K562 (cell line): ENCODE data around the gene PRRT1. TPM values are rescaled to one million over a fixed set of nuclear protein-coding genes. Genes with fewer than 3 reads are reported as not detected.

Experiments
- ARNT ChIP-seq, 2 experiments: fragments of 450-650 bp; IDR thresholded peaks; 2 replicates each; pipeline ENCODE4 v1.6.1; 2016; ENCODE audit warnings: mild to moderate bottlenecking in 1 of 2
- CBFA2T3 ChIP-seq: fragments of 450-650 bp; IDR thresholded peaks from 2 replicates; pipeline ENCODE4 v1.6.1; 2017
- ETV1 ChIP-seq: fragments of 450-650 bp; conservative IDR thresholded peaks from 2 replicates; pipeline ENCODE4 v1.6.1; 2016; ENCODE audit warnings: missing genetic modification characterization, control low read depth, low read depth, missing compliant biosample characterization
- EZH2 ChIP-seq: IDR thresholded peaks from 2 replicates; pipeline ENCODE4 v1.6.1; 2012; ENCODE audit warnings: low read depth, mild to moderate bottlenecking, inconsistent platforms, low read length, borderline replicate concordance
- KAT2B ChIP-seq: IDR thresholded peaks from one replicate; pipeline ENCODE4 v1.6.1; 2012; ENCODE audit warnings: low read depth, mild to moderate bottlenecking, control low read depth, inconsistent platforms, low read length, moderate library complexity
- NCOA1 ChIP-seq: fragments of 450-650 bp; IDR thresholded peaks from 2 replicates; pipeline ENCODE4 v1.6.1; 2016; ENCODE audit warnings: low read depth
- RHOXF2B ChIP-seq: fragments of 250-450 bp; sonication (Bioruptor Pico); conservative IDR thresholded peaks from 2 replicates; pipeline ENCODE4 v1.5.1; 2021
- SMARCC2 ChIP-seq: fragments of 450-650 bp; IDR thresholded peaks from 2 replicates; pipeline ENCODE4 v1.6.1; 2017; ENCODE audit warnings: antibody characterized with exemption, moderate library complexity, mild to moderate bottlenecking, low read depth
- TAF1 ChIP-seq: IDR thresholded peaks from 2 replicates; pipeline ENCODE4 v1.6.1; 2011; ENCODE audit warnings: mild to moderate bottlenecking, low read length, moderate library complexity; ENCODE audit not compliant: insufficient read depth, control insufficient read depth, severe bottlenecking; ENCODE audit errors: extremely low read depth
- ZBTB7A ChIP-seq: IDR thresholded peaks from 2 replicates; pipeline ENCODE4 v1.6.1; 2011; ENCODE audit warnings: low read depth, mild to moderate bottlenecking, low read length, moderate library complexity, borderline replicate concordance; ENCODE audit not compliant: control insufficient read depth
- ZNF174 ChIP-seq: fragments of 250-450 bp; sonication (Bioruptor Pico); IDR thresholded peaks from 2 replicates; pipeline ENCODE4 v1.4.0; 2020; ENCODE audit warnings: mild to moderate bottlenecking
- ZNF263 ChIP-seq: sonication (generic); formaldehyde crosslinking; IDR thresholded peaks from 2 replicates; pipeline ENCODE4 v1.8.0; 2022; ENCODE audit warnings: mild to moderate bottlenecking, missing genetic modification reagents, borderline replicate concordance
- ZNF668 ChIP-seq: fragments of 250-450 bp; sonication (Bioruptor Pico); IDR thresholded peaks from 2 replicates; pipeline ENCODE4 v1.8.0; 2022; ENCODE audit warnings: mild to moderate bottlenecking, inconsistent platforms
- polyA plus RNA-seq, 8 experiments: library from polyadenylated mRNA; depleted of rRNA in 4 of 8; stranded (reverse) in 5 of 8; unstranded in 3 of 8; fragments of >200 nt; fragmentation: Nextera tagmentation in 2 of 8; fragmentation: Illumina TruSeq in 1 of 8; extraction: Ambion mirVana in 2 of 8; extraction: Trizol in 1 of 8; gene quantifications; 2 replicates each; pipeline versions ENCODE4 v1.2.1 to v1.2.3, GENCODE V29; 2011 to 2014; ENCODE audit warnings: inconsistent platforms in 1 of 8, missing spikeins in 1 of 8
- total RNA-seq, 7 experiments: library from RNA; depleted of rRNA in 6 of 7; stranded (reverse); fragments of >200 nt in 6 of 7; fragmentation: Illumina TruSeq in 2 of 7; extraction: Trizol in 2 of 7; gene quantifications; 2 replicates each; pipeline versions ENCODE4 v1.2.1 to v1.2.3, GENCODE V29; 2011 to 2021; ENCODE audit warnings: low replicate concordance in 1 of 7
- TF ChIP-seq, protein P1 (sequence below): fragments of 450-650 bp; formaldehyde crosslinking; conservative IDR thresholded peaks from 2 replicates; pipeline ENCODE4 v1.4.0; 2022; ENCODE audit warnings: mild to moderate bottlenecking, missing genetic modification characterization
- TF ChIP-seq, protein P2 (sequence below), 2 experiments: fragments of 450-650 bp; IDR thresholded peaks; 2 replicates each; pipeline ENCODE4 v1.6.1; 2016
- TF ChIP-seq, protein P3 (sequence below): fragments of 250-450 bp; sonication (Bioruptor Pico); IDR thresholded peaks from 2 replicates; pipeline ENCODE4 v1.4.0; 2020; ENCODE audit warnings: mild to moderate bottlenecking
- TF ChIP-seq, protein P4 (sequence below): fragments of 450-650 bp; formaldehyde crosslinking; IDR thresholded peaks from 2 replicates; pipeline ENCODE4 v1.4.0; 2022; ENCODE audit warnings: missing genetic modification characterization
- TF ChIP-seq, protein P5 (sequence below), 3 experiments: fragments of 200-800 bp in 1 of 3; sonication (Bioruptor generic) in 1 of 3; sonication (generic) in 1 of 3; formaldehyde crosslinking in 1 of 3; IDR thresholded peaks; 2 replicates each; pipeline versions ENCODE4 v1.6.1 to v1.8.0; 2016 to 2022; ENCODE audit warnings: mild to moderate bottlenecking in 2 of 3, missing compliant biosample characterization in 2 of 3, missing genetic modification characterization in 2 of 3, missing genetic modification reagents in 1 of 3

The PRRT1 gene
- total and polyA plus RNA-seq, 9 of the 15 experiments (the other 6 are each of a cell fraction or from before 2014, with no cell fraction given), result 0.14 to 3.5 (median 0.41) TPM

DNA sequence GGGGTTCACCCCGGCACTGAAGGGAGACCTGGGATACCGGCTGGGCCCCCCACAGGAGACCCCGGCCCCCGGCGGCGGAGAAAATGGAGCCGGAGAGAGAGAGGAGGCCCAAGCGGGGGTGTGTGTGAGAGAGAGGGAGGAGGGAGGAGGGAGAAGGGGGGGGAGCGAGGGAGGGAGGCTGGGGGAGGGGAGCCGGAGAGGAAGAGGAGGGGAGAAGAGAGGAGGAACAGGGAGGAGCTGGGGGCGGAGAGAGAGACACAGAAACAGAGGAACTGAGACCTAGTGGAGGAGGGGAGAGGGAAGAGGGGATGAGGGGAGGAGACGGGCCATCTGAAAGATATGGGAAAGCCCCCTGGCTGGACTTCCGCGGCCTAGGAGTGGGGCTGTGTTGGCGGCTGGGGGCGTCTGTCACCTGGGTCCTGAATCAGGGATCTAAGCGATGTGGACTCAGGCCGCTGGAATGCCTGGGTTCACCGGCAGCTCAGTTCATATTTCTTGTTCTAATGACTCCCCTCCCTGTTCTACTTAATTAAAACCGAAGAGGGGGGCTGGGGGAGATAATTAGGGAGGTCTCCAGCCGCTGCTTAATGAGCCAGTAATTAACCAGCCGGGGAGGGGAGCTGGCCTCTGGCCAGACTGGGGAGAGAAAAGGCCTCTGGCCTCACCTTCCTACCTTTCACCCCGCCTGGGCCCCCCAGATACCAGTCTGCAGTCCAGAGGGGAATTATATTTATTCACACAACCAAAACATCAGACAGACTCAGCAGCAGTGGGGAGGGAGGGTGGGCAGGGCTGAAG is 38.5 kb upstream of the PRRT1 start, which contains the start of gene PBX2 (continued):
- TF ChIP-seq EZH2, result no peak
- peak; percentile 100 for TF ChIP-seq ZNF263 (CRISPR knock-in tag)
- peak; percentile 98 for TF ChIP-seq ZBTB7A
- TF ChIP-seq ETV1 (tag), result peak; percentile 64
- TF ChIP-seq, protein P1, sequence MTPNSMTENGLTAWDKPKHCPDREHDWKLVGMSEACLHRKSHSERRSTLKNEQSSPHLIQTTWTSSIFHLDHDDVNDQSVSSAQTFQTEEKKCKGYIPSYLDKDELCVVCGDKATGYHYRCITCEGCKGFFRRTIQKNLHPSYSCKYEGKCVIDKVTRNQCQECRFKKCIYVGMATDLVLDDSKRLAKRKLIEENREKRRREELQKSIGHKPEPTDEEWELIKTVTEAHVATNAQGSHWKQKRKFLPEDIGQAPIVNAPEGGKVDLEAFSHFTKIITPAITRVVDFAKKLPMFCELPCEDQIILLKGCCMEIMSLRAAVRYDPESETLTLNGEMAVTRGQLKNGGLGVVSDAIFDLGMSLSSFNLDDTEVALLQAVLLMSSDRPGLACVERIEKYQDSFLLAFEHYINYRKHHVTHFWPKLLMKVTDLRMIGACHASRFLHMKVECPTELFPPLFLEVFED (CRISPR knock-in tag), result peak; percentile 95
- no peak for TF ChIP-seq ZNF174 (CRISPR knock-in tag)
- peak; percentile 31 to 70; a peak in 1 of 4 replicates for TF ChIP-seq ARNT (IDR thresholded peaks at IDR 0.05)
- TF ChIP-seq TAF1, result peak; percentile 33
- 0 out of 2 replicates have a peak, but pooled peaks have one; percentile 9 for TF ChIP-seq RHOXF2B (CRISPR knock-in tag)
- TF ChIP-seq SMARCC2, result peak; percentile 37; the same call in 1 of the 2 replicates
- TF ChIP-seq, protein P2, sequence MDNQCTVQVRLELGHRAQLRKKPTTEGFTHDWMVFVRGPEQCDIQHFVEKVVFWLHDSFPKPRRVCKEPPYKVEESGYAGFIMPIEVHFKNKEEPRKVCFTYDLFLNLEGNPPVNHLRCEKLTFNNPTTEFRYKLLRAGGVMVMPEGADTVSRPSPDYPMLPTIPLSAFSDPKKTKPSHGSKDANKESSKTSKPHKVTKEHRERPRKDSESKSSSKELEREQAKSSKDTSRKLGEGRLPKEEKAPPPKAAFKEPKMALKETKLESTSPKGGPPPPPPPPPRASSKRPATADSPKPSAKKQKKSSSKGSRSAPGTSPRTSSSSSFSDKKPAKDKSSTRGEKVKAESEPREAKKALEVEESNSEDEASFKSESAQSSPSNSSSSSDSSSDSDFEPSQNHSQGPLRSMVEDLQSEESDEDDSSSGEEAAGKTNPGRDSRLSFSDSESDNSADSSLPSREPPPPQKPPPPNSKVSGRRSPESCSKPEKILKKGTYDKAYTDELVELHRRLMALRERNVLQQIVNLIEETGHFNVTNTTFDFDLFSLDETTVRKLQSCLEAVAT (IDR thresholded peaks at IDR 0.05), result peak; percentile 70 to 87
- peak; percentile 61 for TF ChIP-seq NCOA1
- 0 out of 2 replicates have a peak, but pooled peaks have one; percentile 14 for TF ChIP-seq CBFA2T3
- TF ChIP-seq, protein P3, sequence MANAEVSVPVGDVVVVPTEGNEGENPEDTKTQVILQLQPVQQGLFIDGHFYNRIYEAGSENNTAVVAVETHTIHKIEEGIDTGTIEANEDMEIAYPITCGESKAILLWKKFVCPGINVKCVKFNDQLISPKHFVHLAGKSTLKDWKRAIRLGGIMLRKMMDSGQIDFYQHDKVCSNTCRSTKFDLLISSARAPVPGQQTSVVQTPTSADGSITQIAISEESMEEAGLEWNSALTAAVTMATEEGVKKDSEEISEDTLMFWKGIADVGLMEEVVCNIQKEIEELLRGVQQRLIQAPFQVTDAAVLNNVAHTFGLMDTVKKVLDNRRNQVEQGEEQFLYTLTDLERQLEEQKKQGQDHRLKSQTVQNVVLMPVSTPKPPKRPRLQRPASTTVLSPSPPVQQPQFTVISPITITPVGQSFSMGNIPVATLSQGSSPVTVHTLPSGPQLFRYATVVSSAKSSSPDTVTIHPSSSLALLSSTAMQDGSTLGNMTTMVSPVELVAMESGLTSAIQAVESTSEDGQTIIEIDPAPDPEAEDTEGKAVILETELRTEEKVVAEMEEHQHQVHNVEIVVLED (CRISPR knock-in tag), result no peak
- TF ChIP-seq KAT2B, result no peak
- TF ChIP-seq ZNF668, result no peak
- TF ChIP-seq, protein P4, sequence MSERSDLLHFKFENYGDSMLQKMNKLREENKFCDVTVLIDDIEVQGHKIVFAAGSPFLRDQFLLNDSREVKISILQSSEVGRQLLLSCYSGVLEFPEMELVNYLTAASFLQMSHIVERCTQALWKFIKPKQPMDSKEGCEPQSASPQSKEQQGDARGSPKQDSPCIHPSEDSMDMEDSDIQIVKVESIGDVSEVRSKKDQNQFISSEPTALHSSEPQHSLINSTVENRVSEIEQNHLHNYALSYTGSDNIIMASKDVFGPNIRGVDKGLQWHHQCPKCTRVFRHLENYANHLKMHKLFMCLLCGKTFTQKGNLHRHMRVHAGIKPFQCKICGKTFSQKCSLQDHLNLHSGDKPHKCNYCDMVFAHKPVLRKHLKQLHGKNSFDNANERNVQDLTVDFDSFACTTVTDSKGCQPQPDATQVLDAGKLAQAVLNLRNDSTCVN (CRISPR knock-in tag), result peak; percentile 81; the same call in 1 of the 2 replicates
- TF ChIP-seq, protein P5, sequence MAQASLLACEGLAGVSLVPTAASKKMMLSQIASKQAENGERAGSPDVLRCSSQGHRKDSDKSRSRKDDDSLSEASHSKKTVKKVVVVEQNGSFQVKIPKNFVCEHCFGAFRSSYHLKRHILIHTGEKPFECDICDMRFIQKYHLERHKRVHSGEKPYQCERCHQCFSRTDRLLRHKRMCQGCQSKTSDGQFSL (CRISPR knock-in tag; IDR thresholded peaks at IDR 0.05), result peak; percentile 90
- TF ChIP-seq, protein P5 (tag; IDR thresholded peaks at IDR 0.05), result peak in 1 of 2 experiments; percentile 94; a peak in 2 of 4 replicates
